GM18951 (cell line): ENCODE measurements around the gene MYO18A.
"Not testable (repeated sequence)": the region's sequence is repeated elsewhere in the genome, so short reads cannot be mapped to it uniquely, and the experiment has no call there.

ENCODE experiments used
- POLR2A ChIP-seq: IDR thresholded peaks from 4 replicates; pipeline ENCODE4 v1.6.1; 2011; ENCODE audit warnings: mild to moderate bottlenecking; ENCODE audit not compliant: insufficient read length, insufficient read depth; ENCODE audit errors: extremely low read depth
- in situ Hi-C: fragments of 300-500 bp; cut with MboI; formaldehyde crosslinking; loops from one replicate; pipeline ENCODE4 v1.12.0; 2022; ENCODE audit warnings: low sequenced_read_pairs, mixed read lengths, inconsistent platforms; ENCODE audit not compliant: unreplicated experiment

Gene MYO18A

GRCh38 chr17:29207975-29208374 is 27.8 kb upstream of the MYO18A start:
- TF ChIP-seq POLR2A, result no peak
- in situ Hi-C loops, result no loop called here

GRCh38 chr17:29205047-29205446 is 24.8 kb upstream of the MYO18A start:
- no peak for TF ChIP-seq POLR2A
- in situ Hi-C loops, result no loop called here

GRCh38 chr17:29204068-29204804 is 24.0 kb upstream of the MYO18A start:
- in situ Hi-C loops, result not testable (repeated sequence)

GRCh38 chr17:29197516-29198272 is 17.5 kb upstream of the MYO18A start:
- TF ChIP-seq POLR2A, result no peak
- in situ Hi-C loops, result no loop called here

- TF ChIP-seq POLR2A, result no peak
- in situ Hi-C loops, result no loop called here
Observed at GRCh38 chr17:29196769-29197515, 16.7 kb upstream of the MYO18A start.

GRCh38 chr17:29195465-29196081 is 15.4 kb upstream of the MYO18A start:
- in situ Hi-C loops, result no loop called here
- no peak for TF ChIP-seq POLR2A

GRCh38 chr17:29194669-29195068 is 14.5 kb upstream of the MYO18A start:
- no peak for TF ChIP-seq POLR2A
- in situ Hi-C loops, result no loop called here

- TF ChIP-seq POLR2A, result no peak
- in situ Hi-C loops, result no loop called here
Observed at GRCh38 chr17:29193146-29193545, 12.9 kb upstream of the MYO18A start.

GRCh38 chr17:29190592-29191207 is 10.5 kb upstream of the MYO18A start:
- no peak for TF ChIP-seq POLR2A
- in situ Hi-C loops, result no loop called here

GRCh38 chr17:29190039-29190438 is 9.8 kb upstream of the MYO18A start:
- TF ChIP-seq POLR2A, result no peak
- in situ Hi-C loops, result no loop called here

- in situ Hi-C loops, result no loop called here
- TF ChIP-seq POLR2A, result no peak
Observed at GRCh38 chr17:29189355-29189754, 9.2 kb upstream of the MYO18A start.

GRCh38 chr17:29181226-29181625 is 1.0 kb upstream of the MYO18A start:
- no peak for TF ChIP-seq POLR2A
- in situ Hi-C loops, result no loop called here

GRCh38 chr17:29180788-29181160 is 576 bp upstream of the MYO18A start:
- TF ChIP-seq POLR2A, result no peak
- in situ Hi-C loops, result no loop called here
